Astrocyte (in vitro differentiated cells and primary cell): ENCODE results near the gene TENM3.

ENCODE experiments used
- EZH2 ChIP-seq: IDR thresholded peaks from 2 replicates; pipeline ENCODE4 v1.6.1; 2012; ENCODE audit warnings: mild to moderate bottlenecking, low read length, inconsistent platforms; ENCODE audit not compliant: insufficient read depth
- TF ChIP-seq, protein P1 (sequence below): IDR thresholded peaks from 2 replicates; pipeline ENCODE4 v1.5.1; 2011; ENCODE audit warnings: low read depth, mild to moderate bottlenecking, inconsistent platforms, low read length, moderate library complexity; ENCODE audit not compliant: insufficient read depth

DNA sequence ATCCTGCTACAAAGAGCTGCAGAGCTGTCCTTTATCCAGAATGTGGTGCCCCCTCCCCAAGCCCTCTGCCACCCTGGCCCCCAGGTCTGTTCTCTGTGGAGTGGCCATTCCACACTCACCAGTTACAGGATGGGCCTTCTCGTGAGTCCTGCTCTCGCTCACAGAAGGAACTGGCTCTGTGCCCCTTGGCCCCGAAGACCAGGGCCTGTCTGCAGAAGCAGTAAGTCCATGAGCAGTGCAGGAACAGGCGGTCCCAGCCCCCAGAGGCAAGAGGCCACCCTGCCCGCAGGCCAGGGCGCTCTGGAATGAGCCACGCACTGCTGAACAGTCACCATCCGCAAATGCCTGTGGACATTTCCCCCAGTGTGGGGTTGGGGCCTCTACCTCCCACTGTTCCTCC lies 581.8 kb downstream of the TENM3 start:
- TF ChIP-seq, protein P1, sequence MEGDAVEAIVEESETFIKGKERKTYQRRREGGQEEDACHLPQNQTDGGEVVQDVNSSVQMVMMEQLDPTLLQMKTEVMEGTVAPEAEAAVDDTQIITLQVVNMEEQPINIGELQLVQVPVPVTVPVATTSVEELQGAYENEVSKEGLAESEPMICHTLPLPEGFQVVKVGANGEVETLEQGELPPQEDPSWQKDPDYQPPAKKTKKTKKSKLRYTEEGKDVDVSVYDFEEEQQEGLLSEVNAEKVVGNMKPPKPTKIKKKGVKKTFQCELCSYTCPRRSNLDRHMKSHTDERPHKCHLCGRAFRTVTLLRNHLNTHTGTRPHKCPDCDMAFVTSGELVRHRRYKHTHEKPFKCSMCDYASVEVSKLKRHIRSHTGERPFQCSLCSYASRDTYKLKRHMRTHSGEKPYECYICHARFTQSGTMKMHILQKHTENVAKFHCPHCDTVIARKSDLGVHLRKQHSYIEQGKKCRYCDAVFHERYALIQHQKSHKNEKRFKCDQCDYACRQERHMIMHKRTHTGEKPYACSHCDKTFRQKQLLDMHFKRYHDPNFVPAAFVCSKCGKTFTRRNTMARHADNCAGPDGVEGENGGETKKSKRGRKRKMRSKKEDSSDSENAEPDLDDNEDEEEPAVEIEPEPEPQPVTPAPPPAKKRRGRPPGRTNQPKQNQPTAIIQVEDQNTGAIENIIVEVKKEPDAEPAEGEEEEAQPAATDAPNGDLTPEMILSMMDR: no peak
- no peak for TF ChIP-seq EZH2
